H1 (cell line): ENCODE data around the gene ADGRG1. TPM values are rescaled to one million over a fixed set of nuclear protein-coding genes. Genes with fewer than 3 reads are reported as not detected.

Experiments
- BRCA1 ChIP-seq: IDR thresholded peaks from 2 replicates; pipeline ENCODE4 v1.6.1; 2012; ENCODE audit warnings: low read depth, low read length, improper control_type of control experiment
- CHD2 ChIP-seq: IDR thresholded peaks from 2 replicates; pipeline ENCODE4 v1.6.1; 2012; ENCODE audit warnings: low read length, improper control_type of control experiment
- CREB1 ChIP-seq: IDR thresholded peaks from 2 replicates; pipeline ENCODE4 v1.6.1; 2012; ENCODE audit warnings: inconsistent platforms
- EP300 ChIP-seq, 2 experiments: IDR thresholded peaks; 1 replicate in 1 of 2; 2 replicates in 1 of 2; pipeline ENCODE4 v1.6.1; 2011 to 2012; ENCODE audit warnings: low read depth in 2 of 2, low read length in 2 of 2, mild to moderate bottlenecking in 2 of 2, borderline replicate concordance in 1 of 2, inconsistent platforms in 1 of 2, moderate library complexity in 1 of 2
- SRF ChIP-seq: IDR thresholded peaks from 2 replicates; pipeline ENCODE4 v1.6.1; 2011; ENCODE audit warnings: mild to moderate bottlenecking, low read depth, low read length, moderate library complexity
- polyA plus RNA-seq, 7 experiments: library from polyadenylated mRNA; depleted of rRNA in 3 of 7; stranded (reverse) in 5 of 7; unstranded in 2 of 7; fragments of >200 nt in 5 of 7; fragments of 200-250 nt in 2 of 7; gene quantifications; 1 replicate in 5 of 7; 2 replicates in 1 of 7; 4 replicates in 1 of 7; pipeline versions ENCODE4 v1.2.1 to v1.2.3, GENCODE V29; 2011 to 2013; ENCODE audit warnings: missing spikeins in 2 of 7, mixed read lengths in 2 of 7
- total RNA-seq: library from RNA; stranded (reverse); fragmentation: NEBNext Ultra II Directional; extraction: Animal tissue kit (Norgen Biotek cat#: 25700); gene quantifications from 2 replicates; pipeline ENCODE4 v1.2.1, GENCODE V29; 2021

Gene ADGRG1
- total and polyA plus RNA-seq, 2 of the 8 experiments (the other 6 are each of a cell fraction or from before 2014, with no cell fraction given): 1.3 to 2.6 TPM

DNA sequence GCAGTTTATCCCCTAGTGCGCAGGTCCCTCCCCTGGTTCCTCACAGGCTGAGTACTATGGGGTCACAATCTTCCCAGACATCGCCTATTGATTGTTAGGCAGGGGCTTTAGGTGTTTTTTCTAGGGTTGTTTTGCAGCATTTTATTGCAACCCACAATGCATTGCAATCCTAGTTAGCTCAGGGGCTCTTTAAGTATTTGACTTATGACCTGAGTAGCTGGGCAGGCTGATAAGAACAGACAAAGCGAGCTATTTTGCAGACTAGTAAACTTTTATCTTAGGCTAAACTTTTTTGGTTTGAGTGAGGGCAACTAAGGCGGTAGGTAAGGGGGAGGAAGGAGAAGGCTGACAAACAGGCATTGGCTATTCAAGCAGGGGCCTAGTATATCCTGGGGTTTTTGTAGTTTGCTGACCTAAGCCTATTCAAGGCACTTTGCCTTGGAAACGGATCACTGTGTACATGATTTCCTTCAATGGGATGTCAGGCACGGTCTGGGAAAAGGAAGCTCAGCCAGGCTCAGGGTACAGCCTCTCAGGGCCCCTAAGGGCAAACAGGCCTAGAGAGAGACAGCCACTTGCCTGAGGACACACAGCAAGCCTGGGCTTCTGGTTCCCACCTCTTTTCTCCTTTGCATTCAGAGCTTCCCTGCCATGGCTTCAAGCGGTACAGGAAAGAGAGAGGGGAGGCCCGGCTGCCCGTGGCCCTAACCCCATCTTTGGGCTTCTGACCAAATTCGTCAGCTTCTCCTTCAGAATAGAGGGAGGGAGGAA lies 72.5 kb downstream of the ADGRG1 start (continued):
- no peak for TF ChIP-seq SRF
- TF ChIP-seq EP300 (IDR thresholded peaks at IDR 0.05; ENCODE audit: borderline replicate concordance in 1 of 2, low read depth in 2 of 2, low read length in 2 of 2): no peak
- no peak for TF ChIP-seq CREB1
- no peak for TF ChIP-seq CHD2
- no peak for TF ChIP-seq BRCA1
- TF ChIP-seq, all 59 proteins: peak for 0
